Measurements from ENCODE around the gene HERC2. TPM values are rescaled to one million over a fixed set of nuclear protein-coding genes. Genes with fewer than 3 reads are reported as not detected.

HERC2 gene
- total RNA-seq, 1 donor from 2014 or later = 42.7 TPM

GRCh38 chr15:28107111-28107903 is 214.7 kb downstream of the HERC2 start:
- DNase-seq (ENCODE audit: low spot score in 2 of 2) = peak in 1 of 2 donors; percentile 64
- no peaks in the 10 kb centered on the region for H3K27me3 ChIP-seq
- no peaks in the 10 kb centered on the region for H3K9me3 ChIP-seq
- intact Hi-C loops (cut with DNase I) = no loop called here
- H3K27ac ChIP-seq = peak overlapping the region; percentile 67 to 83
- peaks cover 8 to 11% of the 10 kb centered on the region in 2 donors for H3K36me3 ChIP-seq
- no peak for TF ChIP-seq CTCF (IDR thresholded peaks at IDR 0.05)
- H3K4me1 ChIP-seq = peaks cover 3 to 24% of the 10 kb centered on the region in 2 donors
- peak overlapping the region; percentile 73 to 75 for H3K4me3 ChIP-seq

GRCh38 chr15:28106294-28107110 is 215.5 kb downstream of the HERC2 start:
- H3K9me3 ChIP-seq = no peaks in the 10 kb centered on the region
- TF ChIP-seq CTCF (IDR thresholded peaks at IDR 0.05) = no peak
- peak overlapping the region; percentile 67 to 83 for H3K27ac ChIP-seq
- intact Hi-C loops (cut with DNase I) = no loop called here
- H3K4me1 ChIP-seq = peaks cover 3 to 24% of the 10 kb centered on the region in 2 donors
- DNase-seq (ENCODE audit: low spot score in 2 of 2) = peak in 1 of 2 donors; percentile 64
- H3K36me3 ChIP-seq = peaks cover 2 to 3% of the 10 kb centered on the region in 2 donors
- H3K27me3 ChIP-seq = no peaks in the 10 kb centered on the region
- peak overlapping the region; percentile 73 to 75 for H3K4me3 ChIP-seq

GRCh38 chr15:28105793-28106192 is 216.2 kb downstream of the HERC2 start:
- intact Hi-C loops (cut with DNase I) = no loop called here
- DNase-seq (ENCODE audit: low spot score in 2 of 2) = no peak
- peaks cover 3 to 24% of the 10 kb centered on the region in 2 donors for H3K4me1 ChIP-seq
- no peaks in the 10 kb centered on the region for H3K36me3 ChIP-seq
- TF ChIP-seq CTCF (IDR thresholded peaks at IDR 0.05) = no peak
- no peak overlapping the region for H3K4me3 ChIP-seq
- no peaks in the 10 kb centered on the region for H3K27me3 ChIP-seq
- H3K27ac ChIP-seq = no peak overlapping the region
- H3K9me3 ChIP-seq = no peaks in the 10 kb centered on the region

- no peaks in the 10 kb centered on the region for H3K27me3 ChIP-seq
- H3K9me3 ChIP-seq = no peaks in the 10 kb centered on the region
- intact Hi-C loops (cut with DNase I) = no loop called here
- no peak overlapping the region for H3K27ac ChIP-seq
- no peak overlapping the region for H3K4me3 ChIP-seq
- H3K36me3 ChIP-seq = no peaks in the 10 kb centered on the region
- H3K4me1 ChIP-seq = peaks cover 3 to 24% of the 10 kb centered on the region in 2 donors
- peak in 1 of 2 donors; percentile 55 for DNase-seq (ENCODE audit: low spot score in 2 of 2)
- no peak for TF ChIP-seq CTCF (IDR thresholded peaks at IDR 0.05)
Measured at GRCh38 chr15:28105224-28105791, 216.7 kb downstream of the HERC2 start.

- no peak for TF ChIP-seq CTCF (IDR thresholded peaks at IDR 0.05)
Measured at GRCh38 chr15:28104326-28104725, 217.7 kb downstream of the HERC2 start.

More at GRCh38 chr15:28104326-28104725, 217.7 kb downstream of the HERC2 start:
- no peaks in the 10 kb centered on the region for H3K36me3 ChIP-seq
- H3K4me1 ChIP-seq = peaks cover 3 to 19% of the 10 kb centered on the region in 2 donors
- no peaks in the 10 kb centered on the region for H3K27me3 ChIP-seq
- intact Hi-C loops (cut with DNase I) = no loop called here
- H3K9me3 ChIP-seq = no peaks in the 10 kb centered on the region
- DNase-seq (ENCODE audit: low spot score in 2 of 2) = peak in 1 of 2 donors; percentile 59
- no peak overlapping the region for H3K4me3 ChIP-seq
- H3K27ac ChIP-seq = no peak overlapping the region
